GM12892 (cell line): Measurements from ENCODE around the gene FAF1.
"Not testable (repeated sequence)": the region's sequence is repeated elsewhere in the genome, so short reads cannot be mapped to it uniquely, and the experiment has no call there.

Experiments used
- DNase-seq: peaks from one replicate; pipeline ENCODE4 v3.0.0; 2011; ENCODE audit not compliant: insufficient read length
- FAIRE-seq: peaks from 2 replicates; lab custom pipeline; 2011; peaks lifted over from hg19 to GRCh38; lab: Jason Lieb, UNC
- POLR2A ChIP-seq: IDR thresholded peaks from 2 replicates; pipeline ENCODE4 v1.6.1; 2011; ENCODE audit warnings: low read depth, low read length, control low read depth
- POLR2AphosphoS5 ChIP-seq: IDR thresholded peaks from 2 replicates; pipeline ENCODE4 v1.6.1; 2011; ENCODE audit warnings: low read depth, low read length, control low read depth
- TAF1 ChIP-seq: IDR thresholded peaks from 2 replicates; pipeline ENCODE4 v1.6.1; 2011; ENCODE audit warnings: low read depth, mild to moderate bottlenecking, control low read depth, low read length, borderline replicate concordance

The FAF1 gene

DNA sequence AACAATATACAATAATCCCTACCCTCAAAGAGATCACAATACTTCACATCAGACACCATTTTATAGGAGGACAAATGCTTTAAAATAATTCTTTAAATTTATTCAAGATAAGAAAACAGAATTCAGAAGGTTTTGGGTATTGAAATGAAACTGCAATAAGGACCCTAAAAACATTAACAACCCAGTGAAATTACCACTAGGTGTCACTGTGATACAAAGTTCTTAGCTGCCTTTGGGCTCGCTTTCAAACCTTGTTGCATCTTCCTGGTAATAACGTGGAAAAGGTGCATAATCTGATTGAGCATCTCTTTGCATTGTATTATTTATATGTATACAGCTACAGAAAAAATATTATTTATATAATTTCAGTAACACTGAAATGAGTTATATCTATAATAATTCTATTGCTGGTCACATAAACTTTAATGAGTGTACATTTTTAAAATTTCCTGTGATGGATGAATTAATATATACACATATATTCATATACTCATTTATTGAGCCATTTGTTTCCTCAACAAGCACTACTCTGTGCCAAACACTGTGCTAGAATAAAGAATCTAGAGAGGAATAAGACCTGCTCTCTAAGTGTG is 185.2 kb downstream of the FAF1 start:
- FAIRE-seq (peak; percentile 71), DNase-seq (no peak)

GRCh38 chr1:50766688-50767087 is 193.4 kb downstream of the FAF1 start:
- DNase-seq (no peak), FAIRE-seq (no peak)
- TF ChIP-seq POLR2AphosphoS5 (no peak), TAF1 (no peak), POLR2A (no peak)

More for the DNA sequence above, 185.2 kb downstream of the FAF1 start:
- TF ChIP-seq TAF1, result no peak
- TF ChIP-seq POLR2A, result no peak
- TF ChIP-seq POLR2AphosphoS5, result no peak

DNA sequence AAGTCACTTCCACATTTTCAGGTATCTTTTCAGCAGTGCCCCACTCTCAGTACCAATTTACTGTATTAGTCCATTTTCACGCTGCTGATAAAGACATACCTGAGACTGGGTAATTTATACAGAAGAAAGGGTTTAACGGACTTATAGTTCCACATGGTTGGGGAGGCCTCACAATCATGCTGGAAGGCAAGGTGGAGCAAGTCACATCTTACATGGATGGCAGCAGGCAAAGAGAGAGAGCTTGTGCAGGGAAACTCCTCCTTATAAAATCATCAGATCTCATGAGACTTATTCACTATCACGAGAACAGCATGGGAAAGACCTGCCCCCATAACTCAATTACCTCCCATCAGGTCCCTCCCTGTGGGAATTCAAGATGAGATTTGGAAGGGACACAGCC is 203.5 kb downstream of the FAF1 start:
- not testable (repeated sequence) for FAIRE-seq, DNase-seq

- DNase-seq, result not testable (repeated sequence)
- FAIRE-seq, result peak; percentile 9
Observed at GRCh38 chr1:50754764-50755163, 205.3 kb downstream of the FAF1 start.

GRCh38 chr1:50750021-50750619 is 209.9 kb downstream of the FAF1 start:
- DNase-seq (no peak), FAIRE-seq (peak; percentile 30)
- no peak for TF ChIP-seq POLR2A
- no peak for TF ChIP-seq POLR2AphosphoS5
- TF ChIP-seq TAF1, result no peak

DNA sequence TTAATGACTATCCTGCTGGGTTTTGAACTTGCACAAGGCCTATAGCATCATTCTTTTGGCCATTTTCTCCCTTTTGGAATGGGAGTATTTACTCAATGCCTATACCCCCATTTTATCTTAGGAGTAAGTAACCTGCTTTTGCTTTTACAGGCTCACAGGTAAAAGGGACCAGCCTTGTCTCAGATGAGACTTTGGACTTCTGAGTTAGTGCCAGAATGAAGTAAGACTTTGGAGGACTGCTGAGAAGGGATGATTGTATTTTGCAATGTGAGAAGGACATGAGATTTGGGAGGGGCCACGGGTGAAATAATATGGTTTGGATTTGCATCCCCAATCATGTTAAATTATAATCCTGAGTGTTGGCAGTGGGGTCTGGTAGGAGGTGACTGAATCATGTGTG is 212.7 kb downstream of the FAF1 start:
- no peak for DNase-seq
- no peak for FAIRE-seq
- no peak for TF ChIP-seq TAF1
- TF ChIP-seq POLR2AphosphoS5, result no peak
- TF ChIP-seq POLR2A, result no peak

GRCh38 chr1:50742523-50742922 is 217.5 kb downstream of the FAF1 start:
- FAIRE-seq, result no peak
- no peak for TF ChIP-seq POLR2AphosphoS5
- no peak for TF ChIP-seq POLR2A
- TF ChIP-seq TAF1, result no peak
- no peak for DNase-seq

DNA sequence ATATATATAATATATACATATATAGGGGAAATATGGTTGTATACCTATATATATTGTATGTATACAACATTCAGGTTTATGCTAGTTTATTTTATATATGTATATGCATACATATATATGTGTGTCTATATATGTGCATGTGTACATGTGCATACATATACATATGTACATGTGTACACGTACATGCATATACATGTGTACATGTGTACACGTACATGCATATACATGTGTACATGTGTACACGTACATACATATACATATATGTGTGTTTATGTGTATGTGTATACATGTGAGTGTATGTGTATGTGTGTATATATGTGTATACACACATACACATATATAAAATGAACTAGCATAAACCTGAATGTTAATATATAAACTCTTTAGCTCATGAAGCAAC is 220.9 kb downstream of the FAF1 start:
- DNase-seq, result no peak
- no peak for FAIRE-seq
- no peak for TF ChIP-seq TAF1
- no peak for TF ChIP-seq POLR2AphosphoS5
- no peak for TF ChIP-seq POLR2A

GRCh38 chr1:50735443-50735842 is 224.6 kb downstream of the FAF1 start:
- FAIRE-seq, result no peak
- DNase-seq, result no peak

GRCh38 chr1:50727578-50727977 is 232.5 kb downstream of the FAF1 start:
- not testable (repeated sequence) for DNase-seq, FAIRE-seq

More at GRCh38 chr1:50735443-50735842, 224.6 kb downstream of the FAF1 start:
- TF ChIP-seq POLR2A (no peak), TAF1 (no peak), POLR2AphosphoS5 (no peak)

- TF ChIP-seq POLR2A (no peak), POLR2AphosphoS5 (no peak), TAF1 (no peak)
- DNase-seq (no peak), FAIRE-seq (peak; percentile 46)
Observed at GRCh38 chr1:50724626-50725286, 235.3 kb downstream of the FAF1 start.

GRCh38 chr1:50720457-50721053 is 239.5 kb downstream of the FAF1 start:
- TF ChIP-seq POLR2A (no peak), TAF1 (no peak), POLR2AphosphoS5 (no peak)
- FAIRE-seq (no peak), DNase-seq (no peak)
